GM19455 (cell line): ENCODE measurements around the gene SDK1.
"Not testable (repeated sequence)": the region's sequence is repeated elsewhere in the genome, so short reads cannot be mapped to it uniquely, and the experiment has no call there.

Experiments used
- ATAC-seq: cut with Tn5 transposase; IDR thresholded peaks from one replicate; pipeline ENCODE4 v1.9.1; 2021; ENCODE audit not compliant: unreplicated experiment

Gene SDK1

GRCh38 chr7:3649250-3649649, 348.2 kb downstream of the SDK1 start:
- no peak for ATAC-seq

GRCh38 chr7:3649678-3650440, 348.8 kb downstream of the SDK1 start:
- no peak for ATAC-seq

GRCh38 chr7:3650844-3651243, 349.8 kb downstream of the SDK1 start:
- ATAC-seq, result no peak

GRCh38 chr7:3655635-3656034, 354.6 kb downstream of the SDK1 start:
- no peak for ATAC-seq

- ATAC-seq, result no peak
Observed at GRCh38 chr7:3657206-3657605, 356.2 kb downstream of the SDK1 start.

GRCh38 chr7:3668743-3669142, 367.7 kb downstream of the SDK1 start:
- ATAC-seq, result no peak

- no peak for ATAC-seq
Observed at GRCh38 chr7:3670898-3671297, 369.8 kb downstream of the SDK1 start.

GRCh38 chr7:3673524-3673923, 372.5 kb downstream of the SDK1 start:
- no peak for ATAC-seq

GRCh38 chr7:3678314-3678810, 377.3 kb downstream of the SDK1 start:
- ATAC-seq, result no peak

- no peak for ATAC-seq
Observed at GRCh38 chr7:3682028-3682710, 381.1 kb downstream of the SDK1 start.

- no peak for ATAC-seq
Observed at GRCh38 chr7:3683546-3684539, 382.8 kb downstream of the SDK1 start.

GRCh38 chr7:3688071-3688470, 387.0 kb downstream of the SDK1 start:
- ATAC-seq, result no peak

GRCh38 chr7:3688842-3689241, 387.8 kb downstream of the SDK1 start:
- no peak for ATAC-seq

- ATAC-seq, result no peak
Observed at GRCh38 chr7:3691478-3692158, 390.6 kb downstream of the SDK1 start.

- no peak for ATAC-seq
Observed at GRCh38 chr7:3695602-3696001, 394.6 kb downstream of the SDK1 start.

GRCh38 chr7:3696113-3696512, 395.1 kb downstream of the SDK1 start:
- no peak for ATAC-seq

GRCh38 chr7:3697472-3697871, 396.4 kb downstream of the SDK1 start:
- no peak for ATAC-seq

- no peak for ATAC-seq
Observed at GRCh38 chr7:3705258-3705657, 404.2 kb downstream of the SDK1 start.

- ATAC-seq, result not testable (repeated sequence)
Observed at GRCh38 chr7:3706091-3706490, 405.0 kb downstream of the SDK1 start.

GRCh38 chr7:3710122-3710521, 409.1 kb downstream of the SDK1 start:
- no peak for ATAC-seq

GRCh38 chr7:3710531-3710930, 409.5 kb downstream of the SDK1 start:
- no peak for ATAC-seq
